IMR-90 (cell line): Measurements from ENCODE around the gene GCNT4. TPM values are rescaled to one million over a fixed set of nuclear protein-coding genes. Genes with fewer than 3 reads are reported as not detected.

Experiments
- ATAC-seq: fragments of 200-7000 bp; cut with Tn5 transposase; 2 replicates; pipeline ENCODE4 v1.9.1; 2020; ENCODE audit warnings: low read depth, mild to moderate bottlenecking, moderate library complexity
- BruUV-seq: library from RNA; stranded (reverse); fragments of 400-500 nt; replicated peaks from 2 replicates; lab custom pipeline; 2021; lab: Mats Ljungman, UMichigan
- CTCF ChIA-PET: fragments of 300-600 bp; formaldehyde crosslinking; extraction: SDS; loops from one replicate; lab custom pipeline; 2021; ENCODE audit warnings: antibody characterized with exemption; lab: Yijun Ruan, JAX
- POLR2A ChIA-PET: fragments of 300-600 bp; sonication (Branson Sonifier 250); formaldehyde crosslinking; loops from one replicate; lab custom pipeline; 2022; ENCODE audit warnings: antibody characterized with exemption; ENCODE audit not compliant: unreplicated experiment; lab: Charles Lee
- DNase-seq: peaks from one replicate; pipeline ENCODE4 v3.0.0; 2013
- H2AFZ ChIP-seq: replicated peaks from 2 replicates; pipeline ENCODE3; 2013; ENCODE audit warnings: low read length, mild to moderate bottlenecking; ENCODE audit not compliant: poor library complexity
- H2AK5ac ChIP-seq: 2 replicates; pipeline ENCODE4 v1.6.1; 2013; ENCODE audit warnings: low read depth, low read length, inconsistent platforms
- H2AK9ac ChIP-seq: replicated peaks from 2 replicates; pipeline ENCODE3; 2013; ENCODE audit warnings: mild to moderate bottlenecking, low read depth, low read length, moderate library complexity; ENCODE audit not compliant: poor library complexity
- H2BK120ac ChIP-seq: 2 replicates; pipeline ENCODE4 v1.6.1; 2013; ENCODE audit warnings: low read depth, low read length, inconsistent platforms
- H2BK15ac ChIP-seq: 3 replicates; pipeline ENCODE4 v1.6.1; 2013; ENCODE audit warnings: low read depth, low read length, inconsistent platforms
- H2BK20ac ChIP-seq: 2 replicates; pipeline ENCODE4 v1.6.1; 2013; ENCODE audit warnings: low read depth, mild to moderate bottlenecking, inconsistent platforms, low read length, moderate library complexity
- H2BK5ac ChIP-seq: 2 replicates; pipeline ENCODE4 v1.6.1; 2013; ENCODE audit warnings: mild to moderate bottlenecking, low read depth, low read length, inconsistent platforms; ENCODE audit not compliant: poor library complexity, severe bottlenecking
- H3K14ac ChIP-seq: replicated peaks from 2 replicates; pipeline ENCODE4 v1.6.1; 2013; ENCODE audit warnings: low read depth, low read length, inconsistent platforms
- H3K18ac ChIP-seq: 2 replicates; pipeline ENCODE4 v1.6.1; 2013; ENCODE audit warnings: low read depth, low read length, control low read depth
- H3K23ac ChIP-seq: 2 replicates; pipeline ENCODE4 v1.6.1; 2013; ENCODE audit warnings: low read depth, low read length, inconsistent platforms
- H3K27ac ChIP-seq: 2 replicates; pipeline ENCODE4 v1.5.1; 2013; ENCODE audit warnings: mild to moderate bottlenecking, control low read depth, low read length; ENCODE audit not compliant: insufficient read depth
- H3K27me3 ChIP-seq: 2 replicates; pipeline ENCODE4 v1.6.1; 2013; ENCODE audit warnings: low read length; ENCODE audit not compliant: control insufficient read depth, insufficient read depth
- H3K36me3 ChIP-seq: 2 replicates; pipeline ENCODE4 v1.6.1; 2013; ENCODE audit warnings: low read length, mixed read lengths; ENCODE audit not compliant: control insufficient read depth, insufficient read depth
- H3K4ac ChIP-seq: 2 replicates; pipeline ENCODE4 v1.6.1; 2013; ENCODE audit warnings: low read depth, low read length, inconsistent platforms
- H3K4me1 ChIP-seq: 2 replicates; pipeline ENCODE4 v1.6.1; 2013; ENCODE audit warnings: low read length, mixed read lengths; ENCODE audit not compliant: control insufficient read depth, insufficient read depth
- H3K4me2 ChIP-seq: 2 replicates; pipeline ENCODE4 v1.6.1; 2013; ENCODE audit warnings: low read depth, mild to moderate bottlenecking, control low read depth, low read length, moderate library complexity
- H3K4me3 ChIP-seq: 2 replicates; pipeline ENCODE4 v1.5.1; 2013; ENCODE audit warnings: low read depth, mild to moderate bottlenecking, control low read depth, low read length, moderate library complexity; ENCODE audit not compliant: insufficient read depth
- H3K56ac ChIP-seq: 2 replicates; pipeline ENCODE4 v1.6.1; 2013; ENCODE audit warnings: low read length, inconsistent platforms; ENCODE audit not compliant: insufficient read depth; ENCODE audit errors: extremely low read depth
- H3K79me1 ChIP-seq, 2 experiments: 2 replicates each; pipeline ENCODE4 v1.6.1; 2013; ENCODE audit warnings: low read length in 2 of 2, inconsistent platforms in 1 of 2, low read depth in 1 of 2
- H3K9ac ChIP-seq: 2 replicates; pipeline ENCODE4 v1.6.1; 2013; ENCODE audit warnings: low read depth, low read length, control low read depth
- H3K9me1 ChIP-seq: 2 replicates; pipeline ENCODE4 v1.6.1; 2013; ENCODE audit warnings: low read length, inconsistent platforms; ENCODE audit not compliant: insufficient read depth
- H3K9me3 ChIP-seq: 2 replicates; pipeline ENCODE4 v1.6.1; 2013; ENCODE audit warnings: low read length; ENCODE audit not compliant: control insufficient read depth, insufficient read depth
- H4K20me1 ChIP-seq: 2 replicates; pipeline ENCODE4 v1.6.1; 2013; ENCODE audit warnings: low read length, inconsistent platforms; ENCODE audit not compliant: insufficient read depth
- H4K5ac ChIP-seq: 2 replicates; pipeline ENCODE4 v1.6.1; 2013; ENCODE audit warnings: mild to moderate bottlenecking, low read depth, low read length, control low read depth
- H4K8ac ChIP-seq, 2 experiments: 2 replicates each; pipeline ENCODE4 v1.6.1; 2013; ENCODE audit warnings: low read depth in 2 of 2, low read length in 2 of 2, control low read depth in 1 of 2, inconsistent platforms in 1 of 2
- H4K91ac ChIP-seq: 2 replicates; pipeline ENCODE4 v1.6.1; 2013; ENCODE audit warnings: low read depth, low read length, inconsistent platforms; ENCODE audit not compliant: insufficient read depth
- BHLHE40 ChIP-seq: fragments of 150-350 bp; IDR thresholded peaks from 2 replicates; pipeline ENCODE4 v1.6.1; 2016; ENCODE audit warnings: mild to moderate bottlenecking, low read depth, low read length
- CEBPB ChIP-seq: IDR thresholded peaks from 2 replicates; pipeline ENCODE4 v1.6.1; 2012; ENCODE audit warnings: low read depth, low read length, improper control_type of control experiment
- CHD1 ChIP-seq: IDR thresholded peaks from 2 replicates; pipeline ENCODE4 v1.6.1; 2012; ENCODE audit warnings: low read depth, low read length, improper control_type of control experiment
- CTCF ChIP-seq: conservative IDR thresholded peaks from 2 replicates; pipeline ENCODE4 v1.5.1; 2012; ENCODE audit warnings: mild to moderate bottlenecking, low read depth, low read length, improper control_type of control experiment
- FOS ChIP-seq: fragments of 150-350 bp; IDR thresholded peaks from 2 replicates; pipeline ENCODE4 v1.6.1; 2016; ENCODE audit warnings: low read depth, low read length
- MAFK ChIP-seq: IDR thresholded peaks from 2 replicates; pipeline ENCODE4 v1.6.1; 2012; ENCODE audit warnings: low read depth, low read length, improper control_type of control experiment
- MAZ ChIP-seq: IDR thresholded peaks from 2 replicates; pipeline ENCODE4 v1.6.1; 2012; ENCODE audit warnings: low read depth, mild to moderate bottlenecking, low read length, improper control_type of control experiment, moderate library complexity, borderline replicate concordance
- MXI1 ChIP-seq: IDR thresholded peaks from 2 replicates; pipeline ENCODE4 v1.6.1; 2012; ENCODE audit warnings: low read depth, mild to moderate bottlenecking, low read length, moderate library complexity, borderline replicate concordance
- NFE2L2 ChIP-seq: fragments of 150-350 bp; IDR thresholded peaks from 2 replicates; pipeline ENCODE4 v1.6.1; 2016; ENCODE audit warnings: low read depth, mild to moderate bottlenecking, low read length
- POLR2A ChIP-seq: IDR thresholded peaks from 2 replicates; pipeline ENCODE4 v1.6.1; 2012; ENCODE audit warnings: mild to moderate bottlenecking, low read depth, low read length
- RAD21 ChIP-seq: IDR thresholded peaks from 2 replicates; pipeline ENCODE4 v1.6.1; 2012; ENCODE audit warnings: low read length, improper control_type of control experiment
- RCOR1 ChIP-seq: IDR thresholded peaks from 2 replicates; pipeline ENCODE4 v1.6.1; 2012; ENCODE audit warnings: mild to moderate bottlenecking, low read length, improper control_type of control experiment; ENCODE audit not compliant: insufficient replicate concordance
- RFX5 ChIP-seq: IDR thresholded peaks from 2 replicates; pipeline ENCODE4 v1.8.0; 2012; ENCODE audit warnings: low read depth, mild to moderate bottlenecking, low read length, moderate library complexity
- SMC3 ChIP-seq: fragments of 150-350 bp; IDR thresholded peaks from 2 replicates; pipeline ENCODE4 v1.6.1; 2016; ENCODE audit warnings: low read depth, mild to moderate bottlenecking, antibody characterized with exemption, low read length, moderate library complexity
- USF2 ChIP-seq: fragments of 150-350 bp; IDR thresholded peaks from 2 replicates; pipeline ENCODE4 v1.6.1; 2017; ENCODE audit warnings: mild to moderate bottlenecking, antibody characterized with exemption, low read length, low read depth
- dilution Hi-C: fragments of 300-500 bp; cut with HindIII; formaldehyde crosslinking; loops from one replicate; pipeline ENCODE4 v1.14.3; 2018; ENCODE audit warnings: low sequenced_read_pairs; ENCODE audit not compliant: unreplicated experiment
- in situ Hi-C: fragments of 300-500 bp; cut with MboI; formaldehyde crosslinking; loops from 3 replicates; pipeline ENCODE4 v1.14.3; 2019; ENCODE audit warnings: low sequenced_read_pairs, inconsistent platforms, mixed read lengths
- intact Hi-C: fragments of 100-400 bp; cut with micrococcal nuclease; formaldehyde crosslinking; loops from 2 replicates; pipeline ENCODE4 v1.10.0; 2022
- polyA plus RNA-seq, 3 experiments: library from polyadenylated mRNA; depleted of rRNA; stranded (reverse); fragments of >200 nt; gene quantifications; 2 replicates each; pipeline ENCODE4 v1.2.3, GENCODE V29; 2012; ENCODE audit warnings: low replicate concordance in 1 of 3
- total RNA-seq: library from RNA; depleted of rRNA; stranded (reverse); fragments of >200 nt; gene quantifications from 2 replicates; pipeline ENCODE4 v1.2.3, GENCODE V29; 2012

The GCNT4 gene
- total and polyA plus RNA-seq, 2 of the 4 experiments (the other 2 are of a cell fraction) = 0.46 to 1.8 TPM

- dilution Hi-C loops = no loop called here
- in situ Hi-C loops = no loop called here
- no peak overlapping the region for H3K18ac ChIP-seq
- no peak overlapping the region for H4K5ac ChIP-seq
- no peak overlapping the region for H3K4me2 ChIP-seq
- H2BK5ac ChIP-seq = no peak overlapping the region
- CTCF ChIA-PET = interaction anchor here (0.7 kb wide), 1 partner anchor 185 kb away, joined by 11 read pairs; no protein-coding TSS in a partner anchor
- no peak overlapping the region for H3K27ac ChIP-seq
- ATAC-seq (no peak), DNase-seq (no peak)
- POLR2A ChIA-PET = no interaction called here
- no peak overlapping the region for H3K9ac ChIP-seq
- no peaks in the 10 kb centered on the region for H3K36me3 ChIP-seq
- no peaks in the 10 kb centered on the region for H3K9me1 ChIP-seq
- H2BK20ac ChIP-seq = no peak overlapping the region
- H3K79me1 ChIP-seq = no peaks in the 10 kb centered on the region
- peaks cover 3% of the 10 kb centered on the region; the same call in 1 of the 2 replicates for H3K27me3 ChIP-seq
- no peak for TF ChIP-seq RCOR1
- no peak for TF ChIP-seq CHD1
- no peak for TF ChIP-seq USF2
- TF ChIP-seq SMC3 = no peak
- no peak for TF ChIP-seq MAFK
- no peak for TF ChIP-seq CEBPB
- no peak for TF ChIP-seq RFX5
- no peak for TF ChIP-seq BHLHE40
- TF ChIP-seq NFE2L2 = no peak
- no peak for TF ChIP-seq MXI1
- TF ChIP-seq MAZ = no peak
- TF ChIP-seq FOS = no peak
- no peak for TF ChIP-seq POLR2A
- TF ChIP-seq RAD21 = no peak
- TF ChIP-seq CTCF = no peak
- H3K14ac ChIP-seq = no peak overlapping the region
- no peak overlapping the region for H3K4me3 ChIP-seq
- H3K4ac ChIP-seq = no peak overlapping the region
- H4K8ac ChIP-seq = no peak overlapping the region
- H3K56ac ChIP-seq = no peak overlapping the region
- no TSS peak for BruUV-seq
- no peak overlapping the region for H2AK5ac ChIP-seq
- no peaks in the 10 kb centered on the region for H4K20me1 ChIP-seq
- H4K91ac ChIP-seq = no peak overlapping the region
- no peaks in the 10 kb centered on the region for H3K4me1 ChIP-seq
- H2BK120ac ChIP-seq = no peak overlapping the region
- H2AFZ ChIP-seq = no peak overlapping the region
- no peak overlapping the region for H2BK15ac ChIP-seq
- no peak overlapping the region for H2AK9ac ChIP-seq
- intact Hi-C loops = no loop called here
- H3K23ac ChIP-seq = no peak overlapping the region
- no peaks in the 10 kb centered on the region for H3K9me3 ChIP-seq
Measured at GRCh38 chr5:75071100-75071499, 18.7 kb upstream of the GCNT4 start.
